OCI-LY1 (cell line): ENCODE data around the gene BBX.

Experiments
- EZH2 ChIP-seq: fragments of 200-600 bp; sonication (generic), shearing (Covaris generic); IDR thresholded peaks from 2 replicates; pipeline ENCODE4 v1.8.0; 2017; ENCODE audit warnings: borderline replicate concordance, mixed run types, mild to moderate bottlenecking, antibody characterized with exemption, low read length, moderate library complexity, mixed read lengths
- TF ChIP-seq, protein P1 (sequence below): fragments of 200-600 bp; sonication (generic), shearing (Covaris generic); IDR thresholded peaks from 2 replicates; pipeline ENCODE4 v1.5.1; 2017; ENCODE audit warnings: mild to moderate bottlenecking, antibody characterized with exemption, low read length, moderate library complexity, mixed read lengths

DNA sequence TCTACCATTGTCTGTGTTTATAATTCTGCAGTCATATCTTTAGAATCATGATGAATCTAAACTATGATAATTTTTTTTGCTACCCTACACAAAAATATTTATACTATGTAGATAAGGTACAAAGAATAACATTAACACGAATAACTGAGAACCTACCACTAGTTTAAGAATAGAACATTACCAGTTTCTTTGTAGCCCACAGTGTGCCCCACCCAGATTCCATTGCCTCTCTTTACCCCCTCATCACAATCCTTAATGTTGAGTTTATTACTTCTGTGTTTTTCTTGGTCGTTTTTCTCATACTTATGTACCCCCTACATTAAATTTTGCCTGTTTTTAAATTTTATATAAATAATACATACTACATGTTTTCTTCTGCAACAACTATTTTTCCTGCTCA is 140.5 kb downstream of the BBX start:
- TF ChIP-seq, protein P1, sequence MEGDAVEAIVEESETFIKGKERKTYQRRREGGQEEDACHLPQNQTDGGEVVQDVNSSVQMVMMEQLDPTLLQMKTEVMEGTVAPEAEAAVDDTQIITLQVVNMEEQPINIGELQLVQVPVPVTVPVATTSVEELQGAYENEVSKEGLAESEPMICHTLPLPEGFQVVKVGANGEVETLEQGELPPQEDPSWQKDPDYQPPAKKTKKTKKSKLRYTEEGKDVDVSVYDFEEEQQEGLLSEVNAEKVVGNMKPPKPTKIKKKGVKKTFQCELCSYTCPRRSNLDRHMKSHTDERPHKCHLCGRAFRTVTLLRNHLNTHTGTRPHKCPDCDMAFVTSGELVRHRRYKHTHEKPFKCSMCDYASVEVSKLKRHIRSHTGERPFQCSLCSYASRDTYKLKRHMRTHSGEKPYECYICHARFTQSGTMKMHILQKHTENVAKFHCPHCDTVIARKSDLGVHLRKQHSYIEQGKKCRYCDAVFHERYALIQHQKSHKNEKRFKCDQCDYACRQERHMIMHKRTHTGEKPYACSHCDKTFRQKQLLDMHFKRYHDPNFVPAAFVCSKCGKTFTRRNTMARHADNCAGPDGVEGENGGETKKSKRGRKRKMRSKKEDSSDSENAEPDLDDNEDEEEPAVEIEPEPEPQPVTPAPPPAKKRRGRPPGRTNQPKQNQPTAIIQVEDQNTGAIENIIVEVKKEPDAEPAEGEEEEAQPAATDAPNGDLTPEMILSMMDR = no peak
- TF ChIP-seq EZH2 = no peak
